Spleen (tissue), 11 donors: ENCODE results near the gene RGS6. TPM values are rescaled to one million over a fixed set of nuclear protein-coding genes. Genes with fewer than 3 reads are reported as not detected.
"Not testable (repeated sequence)": the region's sequence is repeated elsewhere in the genome, so short reads cannot be mapped to it uniquely, and the experiment has no call there.

Experiments
- DNase-seq: peaks from one replicate; pipeline ENCODE4 v3.0.0-alpha.2; 2020
- H3K27ac ChIP-seq, 8 donors: fragments of 200-600 bp; sonication (generic) in 7 of 8; 1 replicate in 4 of 8; 2 replicates in 4 of 8; pipeline versions ENCODE4 v1.5.0 to v1.8.0; 2016 to 2021; ENCODE audit warnings: inconsistent platforms in 4 of 8, mild to moderate bottlenecking in 4 of 8, moderate library complexity in 1 of 8
- H3K27me3 ChIP-seq, 7 donors: fragments of 200-600 bp; sonication (generic) in 6 of 7; replicated peaks in 1 of 7; 1 replicate in 4 of 7; 2 replicates in 3 of 7; pipeline versions ENCODE4 v1.5.0 to v1.8.0; 2016 to 2021; ENCODE audit warnings: inconsistent platforms in 3 of 7, mild to moderate bottlenecking in 1 of 7
- H3K36me3 ChIP-seq, 6 donors: fragments of 200-600 bp; sonication (generic) in 5 of 6; 1 replicate in 4 of 6; 2 replicates in 2 of 6; pipeline versions ENCODE4 v1.5.0 to v1.8.0; 2016 to 2021; ENCODE audit warnings: inconsistent platforms in 2 of 6
- H3K4me1 ChIP-seq, 6 donors: fragments of 200-600 bp; sonication (generic) in 5 of 6; 1 replicate in 3 of 6; 2 replicates in 3 of 6; pipeline versions ENCODE4 v1.5.0 to v1.8.0; 2016 to 2021; ENCODE audit warnings: inconsistent platforms in 3 of 6
- H3K4me3 ChIP-seq, 8 donors: fragments of 200-600 bp; sonication (generic) in 7 of 8; 1 replicate in 4 of 8; 2 replicates in 4 of 8; pipeline versions ENCODE4 v1.5.0 to v1.8.0; 2016 to 2021; ENCODE audit warnings: inconsistent platforms in 4 of 8, mild to moderate bottlenecking in 4 of 8, moderate library complexity in 2 of 8
- H3K9me3 ChIP-seq, 8 donors: fragments of 200-600 bp; sonication (generic) in 7 of 8; 1 replicate in 4 of 8; 2 replicates in 4 of 8; pipeline versions ENCODE4 v1.5.0 to v1.8.0; 2016 to 2021; ENCODE audit warnings: inconsistent platforms in 4 of 8
- CTCF ChIP-seq, 11 experiments: fragments of 200-600 bp in 7 of 11; fragments of 450-650 bp in 4 of 11; sonication (generic) in 4 of 11; IDR thresholded peaks in 8 of 11; conservative IDR thresholded peaks in 3 of 11; 1 replicate in 7 of 11; 2 replicates in 4 of 11; pipeline versions ENCODE4 v1.4.0 to v1.8.0; 2016 to 2021; ENCODE audit warnings: antibody characterized with exemption in 11 of 11, inconsistent platforms in 4 of 11, mild to moderate bottlenecking in 1 of 11
- POLR2A ChIP-seq, 3 donors: fragments of 450-650 bp; IDR thresholded peaks; one replicate each; pipeline ENCODE4 v1.5.1; 2017; ENCODE audit warnings: antibody characterized with exemption in 3 of 3, mild to moderate bottlenecking in 1 of 3
- POLR2AphosphoS5 ChIP-seq, 3 donors: sonication (generic); formaldehyde crosslinking; IDR thresholded peaks; one replicate each; pipeline ENCODE4 v1.5.1; 2017; ENCODE audit warnings: antibody characterized with exemption in 3 of 3
- whole genome bisulfite sequencing, 5 donors: extraction: QIAGEN DNeasy Blood & Tissue Kit in 3 of 5; methylation state at CpG; one replicate each; pipeline versions ENCODE4 v1.1.5 to v1.1.7; 2013 to 2018; 5-methylcytosine and 5-hydroxymethylcytosine counted together
- intact Hi-C: fragments of 100-400 bp; cut with DNase I; formaldehyde crosslinking; loops from one replicate; pipeline ENCODE4 v1.15.0; 2023; ENCODE audit warnings: low total_unique reads
- polyA plus RNA-seq, 3 donors: library from polyadenylated mRNA; stranded (reverse); fragments of 200-250 nt; gene quantifications; one replicate each; pipeline ENCODE4 v1.2.1, GENCODE V29; 2013
- total RNA-seq, 7 donors: library from RNA; depleted of rRNA in 3 of 7; stranded (reverse); fragments of >200 nt in 3 of 7; fragmentation: NEBNext Ultra II Directional in 4 of 7; extraction: Animal tissue kit (Norgen Biotek cat#: 25700) in 4 of 7; gene quantifications; one replicate each; pipeline versions ENCODE4 v1.1.0 to v1.2.1, GENCODE V29; 2016 to 2021
- donor health status: healthy with polysubstance abuse.
- donor health status: DM: no; HTN: no; CAD: no; lungs with moderate emphysema.
- donor health status: DM: no; HTN: no; CAD: no.
- donor health status: Bipolar disorder and iron deficiency.
- donor health status: healthy.
- donor health status: DM: no; HTN: no; CAD: no.
- donor health status: DM: yes; HTN: yes; CAD: no.

RGS6 gene
- total and polyA plus RNA-seq, 10 donors = 0.20 to 8.1 (median 2.3) TPM

- H3K4me3 ChIP-seq = no peak overlapping the region
- no peak for TF ChIP-seq POLR2AphosphoS5 (IDR thresholded peaks at IDR 0.05)
- TF ChIP-seq CTCF (IDR thresholded peaks at IDR 0.05 in 8 of 11, conservative IDR thresholded peaks at IDR 0.05 in 3 of 11) = no peak
- TF ChIP-seq POLR2A (IDR thresholded peaks at IDR 0.05) = no peak
- no peaks in the 10 kb centered on the region for H3K4me1 ChIP-seq
- H3K36me3 ChIP-seq = no peaks in the 10 kb centered on the region
- peaks cover 0 to 11% (median 0%) of the 10 kb centered on the region in 7 donors for H3K27me3 ChIP-seq
- no peak overlapping the region for H3K27ac ChIP-seq
- no peak for DNase-seq
- no peaks in the 10 kb centered on the region for H3K9me3 ChIP-seq
- 37 to 61% (median 50%) methylated on average over 3 of the region's 3 CpGs for WGBS, 5 donors
- intact Hi-C loops = no loop called here
Measured at GRCh38 chr14:71918955-71919354, 13.3 kb upstream of the RGS6 start.

- intact Hi-C loops = no loop called here
- Histone ChIP-seq H3K4me1 (no peaks in the 10 kb centered on the region), H3K27me3 (peaks cover 0 to 17% (median 0%) of the 10 kb centered on the region in 7 donors), H3K36me3 (no peaks in the 10 kb centered on the region), H3K4me3 (no peak overlapping the region), H3K27ac (no peak overlapping the region), H3K9me3 (no peaks in the 10 kb centered on the region)
- TF ChIP-seq CTCF (IDR thresholded peaks at IDR 0.05 in 8 of 11, conservative IDR thresholded peaks at IDR 0.05 in 3 of 11) (no peak), POLR2A (IDR thresholded peaks at IDR 0.05) (no peak), POLR2AphosphoS5 (IDR thresholded peaks at IDR 0.05) (no peak)
- DNase-seq = no peak
- WGBS, 5 donors = 67 to 78% (median 73%) methylated on average over 4 of the region's 4 CpGs
Measured at GRCh38 chr14:71923513-71923912, 8.7 kb upstream of the RGS6 start.

- Histone ChIP-seq H3K27ac (no peak overlapping the region), H3K4me1 (peaks cover 7 to 27% (median 14%) of the 10 kb centered on the region in 6 donors), H3K27me3 (peaks cover 3 to 69% (median 35%) of the 10 kb centered on the region in 7 donors), H3K4me3 (peak overlapping the region in 7 of 8 donors; percentile 34 to 69 (median 42)), H3K9me3 (no peaks in the 10 kb centered on the region), H3K36me3 (no peaks in the 10 kb centered on the region)
- DNase-seq = no peak
- TF ChIP-seq POLR2AphosphoS5 (IDR thresholded peaks at IDR 0.05) = no peak
- TF ChIP-seq CTCF (IDR thresholded peaks at IDR 0.05 in 8 of 11, conservative IDR thresholded peaks at IDR 0.05 in 3 of 11) = no peak
- TF ChIP-seq POLR2A (IDR thresholded peaks at IDR 0.05) = no peak
- WGBS, 5 donors = 10 to 12% (median 11%) methylated on average over 35 to 36 of the region's 36 CpGs
- intact Hi-C loops = no loop called here
Measured at GRCh38 chr14:71931492-71932228, 569 bp upstream of the RGS6 start.

GRCh38 chr14:71933001-71933587, 865 bp downstream of the RGS6 start:
- H3K4me3 ChIP-seq = peak overlapping the region in 7 of 8 donors; percentile 34 to 69 (median 42)
- peaks cover 7 to 27% (median 14%) of the 10 kb centered on the region in 6 donors for H3K4me1 ChIP-seq
- no peak for DNase-seq
- intact Hi-C loops = no loop called here
- no peaks in the 10 kb centered on the region for H3K9me3 ChIP-seq
- H3K27ac ChIP-seq = no peak overlapping the region
- 2 to 7% (median 2%) methylated on average over 24 of the region's 24 CpGs for WGBS, 5 donors
- TF ChIP-seq POLR2A (IDR thresholded peaks at IDR 0.05) (no peak), POLR2AphosphoS5 (IDR thresholded peaks at IDR 0.05) (no peak), CTCF (IDR thresholded peaks at IDR 0.05 in 8 of 11, conservative IDR thresholded peaks at IDR 0.05 in 3 of 11) (no peak)
- H3K27me3 ChIP-seq = peaks cover 3 to 75% (median 35%) of the 10 kb centered on the region in 7 donors
- H3K36me3 ChIP-seq = no peaks in the 10 kb centered on the region

GRCh38 chr14:71938273-71938672, 6.0 kb downstream of the RGS6 start:
- intact Hi-C loops, H3K4me3 ChIP-seq, H3K4me1 ChIP-seq, H3K27ac ChIP-seq, DNase-seq, H3K36me3 ChIP-seq: not testable (repeated sequence)
- Histone ChIP-seq H3K27me3 (peaks cover 0 to 42% (median 16%) of the 10 kb centered on the region in 7 donors), H3K9me3 (peaks cover 0 to 26% (median 14%) of the 10 kb centered on the region in 8 donors)
- 62 to 94% (median 85%) methylated on average over 2 to 3 of the region's 3 CpGs for whole genome bisulfite sequencing, 5 donors

GRCh38 chr14:71939344-71939743, 7.1 kb downstream of the RGS6 start:
- intact Hi-C loops, DNase-seq, H3K36me3 ChIP-seq, H3K27ac ChIP-seq, H3K4me1 ChIP-seq, H3K4me3 ChIP-seq: not testable (repeated sequence)
- peaks cover 0 to 31% (median 8%) of the 10 kb centered on the region in 7 donors for H3K27me3 ChIP-seq
- 70 to 92% (median 87%) methylated on average over 1 of the region's 1 CpG for whole genome bisulfite sequencing, 5 donors
- H3K9me3 ChIP-seq = peaks cover 0 to 26% (median 14%) of the 10 kb centered on the region in 8 donors
